HG02642 (cell line): ENCODE measurements around the gene SET.

Source experiments
- ATAC-seq: cut with Tn5 transposase; IDR thresholded peaks from one replicate; pipeline ENCODE4 v1.9.1; 2021; ENCODE audit warnings: mild to moderate bottlenecking; ENCODE audit not compliant: unreplicated experiment, poor library complexity

SET gene

DNA sequence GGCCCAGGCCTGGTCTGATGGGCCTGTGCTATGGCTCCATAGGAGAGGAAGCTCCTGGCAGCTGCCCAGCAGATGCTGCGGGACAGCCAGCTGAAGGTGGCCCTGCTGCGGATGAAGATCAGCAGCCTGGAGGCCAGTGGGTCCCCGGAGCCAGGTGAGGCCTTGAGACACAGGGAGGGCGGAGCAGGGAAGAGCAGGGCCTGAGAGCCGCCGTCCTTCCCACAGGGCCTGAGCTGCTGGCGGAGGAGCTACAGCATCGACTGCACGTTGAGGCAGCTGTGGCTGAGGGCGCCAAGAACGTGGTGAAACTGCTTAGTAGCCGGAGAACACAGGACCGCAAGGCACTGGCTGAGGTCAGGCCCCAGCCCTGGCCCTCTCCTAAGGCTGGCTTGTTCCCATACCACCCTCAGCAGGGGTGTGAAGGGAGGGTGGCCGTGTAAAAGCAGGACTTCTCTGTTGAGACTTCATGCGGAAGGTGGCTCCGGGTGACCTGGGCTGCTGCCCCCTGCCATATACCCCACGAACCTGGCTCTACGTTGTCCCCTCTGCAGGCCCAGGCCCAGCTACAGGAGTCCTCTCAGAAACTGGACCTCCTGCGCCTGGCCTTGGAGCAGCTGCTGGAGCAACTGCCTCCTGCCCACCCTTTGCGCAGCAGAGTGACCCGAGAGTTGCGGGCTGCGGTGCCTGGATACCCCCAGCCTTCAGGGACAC, 17.8 kb downstream of the SET start:
- no peak for ATAC-seq

DNA sequence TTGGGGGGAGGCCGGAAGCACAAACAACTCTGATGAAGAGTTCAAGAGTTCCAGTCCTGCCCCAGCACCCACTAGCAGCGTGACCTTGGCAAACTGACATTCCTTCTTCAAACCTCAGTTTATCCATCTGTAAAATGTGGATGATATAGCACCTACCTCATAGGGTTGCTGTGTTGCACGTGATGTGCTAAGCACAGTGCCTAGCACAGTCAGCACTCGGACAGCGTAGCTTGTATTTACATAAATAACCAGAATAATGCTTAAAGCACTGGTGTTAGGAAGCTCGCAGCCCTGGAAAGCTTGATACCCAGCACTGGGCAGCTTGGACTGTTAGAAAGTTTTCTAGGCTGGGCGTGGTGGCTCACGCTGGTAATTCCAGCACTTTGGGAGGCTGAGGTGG, 18.4 kb downstream of the SET start:
- no peak for ATAC-seq

DNA sequence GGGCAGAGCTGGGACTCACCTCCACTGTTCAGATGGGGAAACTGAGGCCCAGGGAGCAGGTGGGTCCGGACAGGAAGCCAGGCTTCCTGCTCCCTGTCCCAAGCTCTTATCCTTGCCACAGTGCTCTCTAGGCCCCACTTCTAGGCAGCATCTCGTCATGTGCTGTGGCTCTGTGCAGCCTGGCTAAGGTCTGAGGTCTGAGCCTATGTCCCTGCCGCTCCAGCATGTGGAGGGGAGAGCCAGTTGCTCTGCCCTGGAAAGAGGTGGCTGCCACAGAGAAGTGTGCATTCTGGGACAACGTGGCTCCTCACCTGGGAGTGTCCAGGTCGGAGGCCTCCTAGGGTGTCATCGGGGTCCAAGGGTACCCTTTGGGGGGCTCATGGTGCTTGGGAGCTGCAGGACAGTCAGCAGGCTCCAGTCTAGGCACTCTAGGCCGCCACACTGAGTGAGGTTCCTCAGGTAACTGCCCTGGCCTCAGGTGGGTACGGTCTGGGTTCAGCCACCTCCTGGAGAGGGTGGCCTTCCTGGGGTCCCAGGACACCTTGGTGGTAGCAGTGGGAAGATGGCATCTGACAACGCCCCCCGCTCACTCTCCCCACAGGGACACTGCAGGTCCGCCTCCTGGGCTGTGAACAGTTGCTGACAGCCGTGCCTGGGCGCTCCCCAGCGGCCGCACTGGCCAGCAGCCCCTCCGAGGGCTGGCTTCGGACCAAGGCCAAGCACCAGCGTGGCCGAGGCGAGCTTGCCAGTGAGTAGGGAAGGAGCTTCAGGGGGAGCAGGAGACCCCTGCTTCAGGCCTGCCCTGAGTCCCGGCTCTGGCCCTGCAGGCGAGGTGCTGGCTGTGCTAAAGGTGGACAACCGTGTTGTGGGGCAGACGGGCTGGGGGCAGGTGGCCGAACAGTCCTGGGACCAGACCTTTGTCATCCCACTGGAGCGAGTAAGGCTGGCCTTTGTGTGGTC, 23.7 kb downstream of the SET start:
- ATAC-seq: no peak

DNA sequence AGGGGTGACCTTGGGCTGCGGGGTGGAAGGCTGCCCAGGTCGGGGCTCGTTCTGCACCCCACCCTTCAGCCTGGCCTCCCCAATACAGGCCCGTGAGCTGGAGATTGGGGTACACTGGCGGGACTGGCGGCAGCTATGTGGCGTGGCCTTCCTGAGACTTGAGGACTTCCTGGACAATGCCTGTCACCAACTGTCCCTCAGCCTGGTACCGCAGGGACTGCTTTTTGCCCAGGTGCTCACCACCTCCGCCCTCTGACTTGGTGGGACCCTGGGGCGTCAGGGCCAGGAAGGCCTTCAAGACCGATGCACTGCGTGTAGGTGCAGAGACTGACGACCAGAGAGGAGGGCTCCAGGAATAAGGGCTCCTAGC, 24.4 kb downstream of the SET start:
- ATAC-seq: no peak

DNA sequence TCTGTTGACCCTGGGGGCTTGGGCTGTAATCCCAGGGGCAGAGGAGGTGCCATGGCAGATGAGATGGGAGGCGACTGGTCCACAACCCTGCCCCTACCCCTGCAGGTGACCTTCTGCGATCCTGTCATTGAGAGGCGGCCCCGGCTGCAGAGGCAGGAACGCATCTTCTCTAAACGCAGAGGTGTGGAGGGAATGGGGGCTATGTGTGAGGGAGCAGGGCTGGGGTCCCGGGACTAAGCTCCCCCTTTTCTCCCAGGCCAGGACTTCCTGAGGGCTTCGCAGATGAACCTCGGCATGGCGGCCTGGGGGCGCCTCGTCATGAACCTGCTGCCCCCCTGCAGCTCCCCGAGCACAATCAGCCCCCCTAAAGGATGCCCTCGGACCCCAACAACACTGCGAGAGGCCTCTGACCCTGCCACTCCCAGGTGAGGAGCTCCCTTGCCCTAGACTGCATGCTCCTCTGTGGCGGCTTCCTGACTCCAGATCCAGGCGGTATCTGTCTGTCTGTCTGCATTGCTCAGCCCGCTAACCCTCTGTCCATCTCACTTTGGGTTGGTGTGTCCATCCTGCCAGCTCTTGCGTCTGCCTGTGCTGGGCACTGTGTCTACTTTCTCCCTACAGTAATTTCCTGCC, 25.0 kb downstream of the SET start:
- ATAC-seq: no peak

DNA sequence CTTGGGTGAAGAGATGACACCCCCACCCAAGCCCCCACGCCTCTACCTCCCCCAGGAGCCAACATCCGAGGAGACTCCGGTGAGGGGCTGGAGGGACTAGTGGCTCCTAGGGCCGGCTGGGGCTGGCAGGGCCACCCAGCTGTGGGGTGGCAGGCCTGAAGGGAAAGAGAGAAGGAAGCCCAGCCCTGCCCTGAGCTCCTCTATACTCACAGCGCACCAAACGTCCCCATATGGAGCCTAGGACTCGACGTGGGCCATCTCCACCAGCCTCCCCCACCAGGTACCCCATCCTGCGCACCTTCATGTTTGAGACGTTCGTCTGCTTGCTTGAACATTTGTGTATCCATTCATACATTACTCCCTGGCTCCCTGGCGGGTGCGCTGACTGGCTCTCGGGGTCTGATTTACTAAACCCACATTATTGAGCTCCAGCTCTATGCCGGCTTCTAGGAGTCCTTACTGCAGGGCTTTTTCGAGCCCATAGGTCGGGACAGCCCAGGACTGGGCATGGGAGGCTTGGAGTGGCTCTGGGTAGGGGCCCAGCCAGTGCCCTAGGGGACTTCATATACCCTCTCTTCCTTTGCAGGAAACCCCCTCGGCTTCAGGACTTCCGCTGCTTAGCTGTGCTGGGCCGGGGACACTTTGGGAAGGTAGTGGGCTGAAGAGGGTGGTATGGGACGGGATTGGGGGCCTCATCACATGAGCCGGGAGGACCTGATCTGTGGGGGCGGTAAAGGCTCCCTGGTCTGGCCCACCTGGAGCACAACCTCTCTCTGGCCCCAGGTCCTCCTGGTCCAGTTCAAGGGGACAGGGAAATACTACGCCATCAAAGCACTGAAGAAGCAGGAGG, 25.8 kb downstream of the SET start:
- no peak for ATAC-seq

DNA sequence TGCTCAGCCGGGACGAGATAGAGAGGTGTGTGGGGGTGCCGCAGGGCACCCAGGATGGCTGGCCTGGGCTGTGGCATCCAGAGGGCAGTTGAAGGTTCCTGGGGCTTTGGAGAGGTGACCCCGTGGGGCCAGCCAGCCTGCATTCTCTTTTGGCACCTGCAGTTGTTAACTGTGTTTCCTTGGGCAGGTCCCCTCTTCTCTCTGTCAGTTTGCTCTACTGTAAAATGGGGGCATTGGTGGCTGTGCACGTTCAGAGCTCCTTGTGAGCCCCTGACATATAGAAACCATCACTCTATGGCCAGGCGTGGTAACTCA, 26.4 kb downstream of the SET start:
- no peak for ATAC-seq

DNA sequence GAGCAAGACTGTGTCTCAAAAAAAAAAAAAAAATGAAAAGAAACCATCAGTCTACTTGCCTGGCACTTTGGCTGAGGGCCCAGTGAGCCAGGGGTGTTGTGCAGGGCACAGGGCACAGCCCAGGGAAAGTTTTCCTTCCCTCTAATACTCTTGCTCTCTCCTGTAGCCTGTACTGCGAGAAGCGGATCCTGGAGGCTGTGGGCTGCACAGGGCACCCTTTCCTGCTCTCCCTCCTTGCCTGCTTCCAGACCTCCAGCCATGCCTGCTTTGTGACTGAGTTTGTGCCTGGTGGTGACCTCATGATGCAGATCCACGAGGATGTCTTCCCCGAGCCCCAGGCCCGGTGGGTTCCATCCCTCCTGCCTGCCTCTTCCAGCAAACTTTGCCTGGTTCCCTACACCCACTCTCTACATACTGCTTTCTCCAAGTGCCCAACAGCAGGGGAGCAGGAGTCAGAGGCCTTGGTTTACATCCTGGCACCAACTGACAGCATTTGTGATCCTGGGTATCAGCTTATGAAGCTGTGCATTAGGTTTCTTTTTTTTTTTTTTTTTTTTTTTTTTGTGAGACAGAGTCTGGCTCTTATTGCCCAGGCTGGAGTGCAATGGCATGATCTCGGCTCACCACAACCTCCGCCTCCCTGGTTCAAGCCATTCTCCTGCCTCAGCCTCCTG, 27.7 kb downstream of the SET start:
- no peak for ATAC-seq

DNA sequence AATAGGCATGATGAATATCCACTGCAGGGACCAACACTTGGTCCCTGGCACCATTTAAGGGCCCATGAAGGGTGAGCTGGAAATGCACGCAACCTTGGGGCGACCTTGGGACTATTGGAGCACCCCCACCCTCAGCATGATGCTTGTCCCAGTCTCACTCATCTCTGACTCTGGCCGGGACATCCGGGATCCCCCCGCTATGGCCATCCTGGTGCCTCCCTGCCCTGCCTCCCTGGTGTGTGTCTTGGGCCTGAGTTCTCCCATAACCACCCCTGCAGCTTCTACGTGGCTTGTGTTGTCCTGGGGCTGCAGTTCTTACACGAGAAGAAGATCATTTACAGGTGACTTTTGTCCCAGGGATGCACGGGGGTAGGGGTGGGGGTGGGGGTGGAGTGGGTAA, 29.0 kb downstream of the SET start:
- ATAC-seq: no peak

DNA sequence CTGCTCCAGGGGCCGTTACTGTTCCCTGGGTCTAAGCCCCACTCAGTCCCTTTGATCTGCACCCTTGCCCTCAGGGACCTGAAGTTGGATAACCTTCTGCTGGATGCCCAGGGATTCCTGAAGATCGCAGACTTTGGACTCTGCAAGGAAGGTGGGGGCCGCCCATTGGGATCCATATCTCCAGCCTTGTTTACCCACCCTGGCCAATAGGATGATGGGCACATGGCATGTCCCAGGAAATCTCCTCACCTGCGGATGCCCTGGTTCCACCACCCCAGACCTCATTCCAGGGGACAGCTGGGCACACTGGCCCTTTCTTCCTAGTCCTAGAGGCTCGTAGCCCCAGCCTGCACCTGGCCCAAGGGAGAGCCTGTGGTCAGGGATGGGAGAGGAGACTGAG, 29.5 kb downstream of the SET start:
- no peak for ATAC-seq

DNA sequence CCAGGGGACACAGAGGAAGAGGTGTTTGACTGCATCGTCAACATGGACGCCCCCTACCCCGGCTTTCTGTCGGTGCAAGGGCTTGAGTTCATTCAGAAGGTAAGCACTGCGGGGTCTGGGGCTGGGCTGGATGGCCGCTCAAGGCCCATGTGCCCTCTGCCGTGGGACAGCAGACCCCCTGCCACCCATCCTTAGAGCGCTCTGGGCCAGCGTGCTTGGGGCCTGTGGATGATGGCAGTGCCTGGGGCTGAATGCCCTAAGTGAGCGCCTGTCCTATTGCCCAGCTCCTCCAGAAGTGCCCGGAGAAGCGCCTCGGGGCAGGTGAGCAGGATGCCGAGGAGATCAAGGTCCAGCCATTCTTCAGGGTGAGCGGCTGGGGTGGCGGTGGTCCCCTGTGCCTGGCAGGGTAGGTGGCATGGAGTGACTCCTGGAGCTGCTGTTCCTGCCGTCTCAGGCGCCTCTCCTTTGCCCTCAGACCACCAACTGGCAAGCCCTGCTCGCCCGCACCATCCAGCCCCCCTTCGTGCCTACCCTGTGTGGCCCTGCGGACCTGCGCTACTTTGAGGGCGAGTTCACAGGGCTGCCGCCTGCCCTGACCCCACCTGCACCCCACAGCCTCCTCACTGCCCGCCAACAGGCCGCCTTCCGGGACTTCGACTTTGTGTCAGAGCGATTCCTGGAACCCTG, 31.0 kb downstream of the SET start:
- no peak for ATAC-seq

DNA sequence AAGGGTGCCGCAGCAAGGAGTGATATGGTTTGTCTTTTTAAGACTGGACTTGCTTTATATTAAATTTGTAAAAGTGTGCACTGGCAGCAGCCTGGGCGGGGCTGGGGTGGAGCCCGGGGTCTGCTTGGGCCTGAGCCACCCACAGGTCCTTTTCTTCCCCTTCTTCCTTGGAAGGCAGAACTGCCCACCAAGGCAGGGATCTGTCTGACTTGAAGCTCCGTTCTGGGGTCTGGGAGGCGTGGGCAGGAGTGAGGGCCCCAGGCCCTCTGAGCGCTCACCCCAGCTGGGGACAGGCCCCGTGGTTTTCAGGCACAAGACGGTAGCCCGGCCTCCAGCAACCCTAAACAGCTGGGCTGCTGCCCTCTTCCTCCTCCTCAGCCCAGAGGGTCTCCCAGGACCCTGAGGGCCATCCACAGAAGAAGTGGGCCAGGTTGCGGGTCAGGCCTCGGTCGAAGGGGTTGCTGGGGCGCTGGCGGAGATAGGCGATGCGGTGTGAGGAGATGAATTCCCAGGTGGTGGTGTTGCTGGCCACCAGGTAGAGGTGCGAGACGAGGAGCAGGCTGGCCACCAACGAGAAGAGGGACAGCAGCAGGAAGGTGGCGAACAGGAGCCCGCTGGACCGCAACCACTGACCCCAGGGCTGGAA, 31.9 kb downstream of the SET start:
- no peak for ATAC-seq

DNA sequence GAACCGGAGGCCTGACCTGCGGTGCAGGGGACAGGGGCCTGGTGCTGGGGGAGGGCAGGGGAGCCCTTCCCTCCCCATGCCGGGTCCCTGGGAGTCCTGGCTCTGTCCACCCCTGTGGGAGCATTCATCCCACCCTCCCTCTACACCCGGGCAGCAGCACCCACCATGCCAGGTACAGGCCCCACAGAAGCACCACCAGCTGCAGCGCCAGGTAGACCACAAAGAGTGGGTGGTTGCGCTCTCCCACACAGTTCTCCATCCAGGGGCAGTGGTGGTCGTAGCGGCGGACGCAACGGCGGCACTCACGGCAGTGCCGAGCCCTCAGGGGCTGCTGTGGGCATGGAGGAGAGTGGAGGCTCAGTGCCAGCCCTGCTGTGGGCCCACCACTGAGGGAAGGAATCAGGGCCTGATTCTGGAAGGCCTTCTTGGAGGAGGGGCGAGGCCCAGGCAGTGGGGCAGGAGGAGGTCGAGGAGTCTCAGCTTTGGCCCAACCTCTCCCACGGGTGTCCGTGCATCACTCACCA, 32.5 kb downstream of the SET start:
- ATAC-seq: no peak

DNA sequence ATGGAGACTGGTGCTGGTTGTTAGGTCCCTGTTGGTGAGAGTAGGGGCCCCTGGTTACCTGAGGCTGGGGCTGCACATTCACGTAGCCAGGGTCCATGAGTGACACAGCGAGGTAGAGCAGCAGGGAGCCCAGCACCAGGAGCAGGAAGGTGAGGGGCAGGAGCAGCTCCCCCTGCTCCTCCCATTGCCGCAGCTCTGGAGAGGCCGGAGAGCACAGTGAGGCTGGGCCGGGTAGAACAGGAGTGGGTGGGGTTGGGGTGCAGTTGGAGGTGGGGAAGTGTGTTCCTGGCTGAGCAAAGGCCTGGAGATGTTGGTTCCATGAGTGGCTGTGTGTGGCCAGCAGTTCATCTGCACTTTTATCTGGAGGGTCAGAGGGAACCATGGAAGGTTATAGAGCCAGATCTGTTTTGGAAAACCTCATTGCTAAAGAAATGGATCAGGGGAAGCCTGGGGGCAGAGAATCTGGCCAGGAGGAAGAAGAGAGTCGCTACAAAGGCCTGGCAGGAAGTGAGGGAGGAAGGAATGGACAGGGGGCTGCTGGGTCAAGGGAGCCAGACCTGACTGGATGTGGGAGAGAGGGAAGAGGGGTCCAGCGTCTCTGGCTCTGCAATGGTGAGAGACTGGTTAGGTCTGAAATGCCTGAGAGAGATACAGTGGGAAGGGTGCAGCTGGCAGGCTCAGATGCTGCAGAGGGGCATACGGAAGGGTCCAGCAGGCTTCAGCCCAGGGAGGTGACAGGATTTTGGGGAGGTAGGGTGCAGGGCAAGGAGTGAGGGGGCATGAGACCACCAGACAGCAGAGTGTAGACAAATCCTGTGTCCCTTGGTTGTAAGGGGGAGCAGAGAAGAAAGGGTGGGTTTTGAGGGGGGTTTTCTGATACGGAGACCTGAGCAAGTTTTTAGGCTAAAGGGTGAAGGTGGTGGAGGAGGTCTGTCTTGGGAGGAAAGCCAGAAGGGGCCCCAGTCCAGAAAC, 33.6 kb downstream of the SET start:
- no peak for ATAC-seq

DNA sequence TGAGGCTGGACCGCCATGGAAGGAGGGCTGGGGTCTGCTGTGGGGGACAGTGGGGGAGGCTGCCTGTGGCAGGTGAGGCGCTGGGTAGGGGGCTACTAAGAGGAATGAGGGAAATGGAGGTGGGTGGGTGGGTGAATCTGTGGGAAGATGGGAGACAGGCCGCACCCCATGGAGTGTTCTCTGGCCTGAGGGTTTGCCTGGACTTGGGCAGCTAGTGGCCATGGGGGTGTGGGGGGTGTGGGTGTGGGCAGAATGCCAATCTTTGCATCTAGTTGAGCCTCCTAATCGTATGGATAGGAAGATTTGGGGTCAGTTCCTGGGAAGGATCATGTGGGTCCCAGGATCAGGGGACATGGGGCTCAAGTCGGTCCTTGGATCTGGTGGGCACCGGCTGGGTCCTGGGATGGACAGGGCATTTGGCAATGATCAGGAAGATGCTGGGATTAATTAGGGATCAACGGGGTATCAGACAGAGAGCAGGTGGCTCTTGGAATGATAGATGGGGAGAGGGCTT, 34.4 kb downstream of the SET start:
- ATAC-seq: no peak

DNA sequence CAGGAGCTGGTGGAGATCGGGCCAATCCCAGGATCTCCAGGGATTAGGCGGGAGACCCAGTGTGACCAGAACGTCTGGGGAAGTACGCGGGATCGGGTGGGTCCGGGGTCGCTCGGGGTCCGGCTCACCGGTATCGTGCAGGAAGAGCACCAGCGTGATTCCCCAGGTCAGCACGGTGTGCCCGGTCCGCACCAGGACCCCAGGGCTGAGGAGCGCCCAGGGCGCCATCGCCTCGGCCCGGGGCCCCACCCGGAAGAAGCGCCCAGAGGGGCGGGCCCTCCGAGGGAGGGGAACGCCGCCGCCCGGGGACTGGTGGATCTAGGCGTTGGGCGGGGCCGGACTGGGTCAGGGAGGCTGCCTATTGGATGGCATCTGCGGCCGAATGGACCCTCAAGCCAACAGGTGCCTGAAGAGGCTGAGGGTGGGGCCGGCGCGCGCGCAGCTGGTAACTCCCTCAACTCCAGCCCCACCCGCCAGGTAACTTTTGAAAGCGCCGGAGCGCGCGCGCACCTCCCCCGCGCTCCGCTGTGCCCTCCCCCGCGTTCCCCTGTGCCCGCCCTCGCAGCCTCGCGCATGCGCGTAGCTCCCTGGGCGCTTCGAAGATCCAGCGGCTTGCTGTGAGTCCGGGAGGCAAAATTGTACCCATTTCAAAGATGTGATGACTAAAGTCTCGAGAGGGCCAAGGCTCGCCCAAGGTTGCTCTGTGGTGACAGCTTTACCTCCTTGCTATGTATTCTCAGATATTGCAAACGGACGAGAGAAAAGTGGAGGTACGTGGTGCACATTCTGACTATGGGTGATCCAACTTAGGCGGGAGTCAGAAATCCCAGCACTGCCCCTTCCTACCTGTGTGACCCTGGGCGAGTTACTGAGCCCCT, 35.1 kb downstream of the SET start, which contains the start of gene ZDHHC12:
ZDHHC12 (minus strand) TSS at position 262 of the 878 bp plus-strand sequence; CDS start at position 228, 34 bp downstream.
- peak; percentile 96 for ATAC-seq
